Measurements from ENCODE around the gene SLC30A7. TPM values are rescaled to one million over a fixed set of nuclear protein-coding genes. Genes with fewer than 3 reads are reported as not detected.

Gene SLC30A7
- total RNA-seq, 1 donor from 2014 or later: 31.3 TPM

DNA sequence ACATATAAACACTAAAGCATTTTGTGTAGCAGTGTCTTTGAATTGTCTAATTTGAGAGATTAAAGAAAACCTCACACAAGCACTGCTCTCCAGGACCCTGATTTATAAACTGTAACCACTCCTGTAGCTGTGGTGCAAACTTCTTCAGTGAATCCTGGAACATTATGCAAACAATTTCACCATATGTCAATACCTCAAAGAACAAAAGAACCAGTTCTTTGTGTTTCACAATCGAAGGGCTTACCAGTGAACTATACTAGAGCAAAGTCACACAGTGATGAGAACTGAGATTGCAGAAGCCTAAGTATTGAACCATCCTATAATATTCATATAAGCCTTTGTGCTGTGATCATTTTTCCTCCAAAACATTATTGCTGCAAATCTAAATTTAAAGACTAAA lies 108.2 kb downstream of the SLC30A7 start:
- DNase-seq (ENCODE audit: low read depth) (peak; percentile 85), FAIRE-seq (no peak)
- H3K27me3 ChIP-seq (ENCODE audit: control insufficient read depth, insufficient read depth, low read length): no peaks in the 10 kb centered on the region
- H3K4me3 ChIP-seq (ENCODE audit: low read depth, low read length): no peak overlapping the region
- TF ChIP-seq CTCF (IDR thresholded peaks at IDR 0.05; ENCODE audit: insufficient read depth, low read length, severe bottlenecking): no peak
- H3K36me3 ChIP-seq (ENCODE audit: control insufficient read depth, insufficient read depth, low read length): peaks cover 3% of the 10 kb centered on the region

- DNase-seq (ENCODE audit: low read depth) (peak; percentile 15), FAIRE-seq (no peak)
- TF ChIP-seq CTCF (IDR thresholded peaks at IDR 0.05; ENCODE audit: insufficient read depth, low read length, severe bottlenecking): no peak
- no peaks in the 10 kb centered on the region for H3K27me3 ChIP-seq (ENCODE audit: control insufficient read depth, insufficient read depth, low read length)
- H3K4me3 ChIP-seq (ENCODE audit: low read depth, low read length): no peak overlapping the region
- H3K36me3 ChIP-seq (ENCODE audit: control insufficient read depth, insufficient read depth, low read length): peaks cover 3% of the 10 kb centered on the region
These were observed 108.8 kb downstream of the SLC30A7 start for GRCh38 chr1:101004670-101005069.

DNA sequence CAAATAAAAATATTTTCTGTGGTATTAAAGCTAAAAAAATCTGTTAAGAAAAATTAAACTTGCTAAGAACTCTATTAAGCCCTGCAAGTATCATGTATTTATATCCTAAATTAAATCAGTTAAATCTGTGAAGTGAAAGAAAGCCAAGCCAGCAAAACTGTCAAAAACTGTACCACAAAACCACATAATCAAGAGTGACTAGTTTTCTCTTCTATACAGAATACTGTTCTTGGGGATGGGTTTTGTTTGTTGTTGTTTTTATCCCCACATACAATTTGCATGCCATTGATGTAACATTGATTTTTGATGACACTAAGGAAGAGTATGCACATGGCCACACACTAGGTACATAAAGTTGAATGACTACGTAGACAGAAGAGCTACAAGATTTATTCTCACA lies 109.3 kb downstream of the SLC30A7 start:
- Histone ChIP-seq H3K36me3 (ENCODE audit: control insufficient read depth, insufficient read depth, low read length) (peaks cover 3% of the 10 kb centered on the region), H3K4me3 (ENCODE audit: low read depth, low read length) (no peak overlapping the region), H3K27me3 (ENCODE audit: control insufficient read depth, insufficient read depth, low read length) (no peaks in the 10 kb centered on the region)
- TF ChIP-seq CTCF (IDR thresholded peaks at IDR 0.05; ENCODE audit: insufficient read depth, low read length, severe bottlenecking): no peak
- no peak for FAIRE-seq
- no peak for DNase-seq (ENCODE audit: low read depth)

DNA sequence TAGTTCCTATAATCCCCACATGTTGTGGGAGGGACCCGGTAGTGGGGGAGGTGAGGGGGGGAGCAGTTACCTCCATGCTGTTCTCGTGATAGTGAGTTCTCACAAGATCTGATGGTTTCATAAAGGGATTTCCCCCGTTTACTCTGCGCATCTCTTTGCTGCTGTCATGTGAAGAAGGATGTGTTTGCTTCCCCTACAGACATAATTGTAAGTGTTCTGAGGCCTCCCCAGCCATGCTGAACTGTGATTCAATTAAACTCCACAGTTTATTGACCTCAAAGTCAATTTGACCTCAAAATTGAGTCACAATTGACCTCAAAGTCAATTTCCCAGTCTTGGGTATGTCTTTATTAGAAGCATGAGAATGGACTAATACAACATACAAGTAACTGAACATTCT lies 110.0 kb downstream of the SLC30A7 start:
- Histone ChIP-seq H3K4me3 (ENCODE audit: low read depth, low read length) (no peak overlapping the region), H3K36me3 (ENCODE audit: control insufficient read depth, insufficient read depth, low read length) (peaks cover 3% of the 10 kb centered on the region), H3K27me3 (ENCODE audit: control insufficient read depth, insufficient read depth, low read length) (no peaks in the 10 kb centered on the region)
- no peak for DNase-seq (ENCODE audit: low read depth)
- no peak for TF ChIP-seq CTCF (IDR thresholded peaks at IDR 0.05; ENCODE audit: insufficient read depth, low read length, severe bottlenecking)
- no peak for FAIRE-seq

DNA sequence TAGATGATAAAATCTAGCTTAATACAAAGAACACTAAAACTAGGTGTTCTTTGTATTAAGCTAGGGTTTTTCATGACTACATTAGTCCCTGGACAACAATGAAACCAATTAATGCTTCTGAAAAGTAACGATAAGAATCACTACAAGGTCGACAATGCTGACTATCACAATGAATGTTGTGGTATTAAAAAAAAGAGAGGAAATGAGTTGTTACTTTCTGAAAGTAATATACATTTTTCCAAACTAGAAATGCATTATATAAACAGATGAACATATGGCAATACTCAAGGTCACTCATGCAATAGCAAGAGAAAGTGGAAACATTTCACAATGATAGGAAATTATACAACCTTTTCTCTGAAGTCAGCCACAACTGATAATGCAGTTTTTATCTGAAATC lies 110.7 kb downstream of the SLC30A7 start:
- no peaks in the 10 kb centered on the region for H3K27me3 ChIP-seq (ENCODE audit: control insufficient read depth, insufficient read depth, low read length)
- FAIRE-seq (no peak), DNase-seq (ENCODE audit: low read depth) (no peak)
- no peak overlapping the region for H3K4me3 ChIP-seq (ENCODE audit: low read depth, low read length)
- TF ChIP-seq CTCF (IDR thresholded peaks at IDR 0.05; ENCODE audit: insufficient read depth, low read length, severe bottlenecking): no peak
- no peaks in the 10 kb centered on the region for H3K36me3 ChIP-seq (ENCODE audit: control insufficient read depth, insufficient read depth, low read length)

DNA sequence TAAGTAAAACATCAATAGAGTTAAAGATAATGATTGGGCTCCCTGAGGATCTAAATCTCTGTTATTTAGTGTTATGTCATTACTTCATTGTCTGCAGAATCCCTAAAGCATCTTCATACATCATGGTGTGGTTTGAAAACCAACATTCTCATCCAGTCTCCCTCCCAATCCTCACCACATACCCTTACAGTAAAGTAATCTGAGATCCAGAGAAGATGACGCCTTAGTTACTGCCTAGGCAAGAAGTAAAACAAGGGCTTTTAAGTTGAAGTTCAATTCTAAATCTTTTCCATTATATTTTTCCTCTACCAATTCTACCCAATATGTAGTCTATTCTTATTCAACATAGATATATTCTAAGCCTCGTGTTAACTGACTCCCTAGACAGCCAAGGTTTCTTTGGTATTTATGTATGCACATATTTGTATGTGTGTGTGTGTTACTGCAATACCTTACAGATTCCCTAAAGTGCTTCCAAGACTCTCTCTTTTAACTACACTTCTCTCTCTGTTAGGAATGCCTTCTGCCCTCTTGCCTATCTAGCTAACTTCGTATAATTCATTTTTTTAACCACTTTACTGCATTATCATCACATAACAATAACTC lies 112.4 kb downstream of the SLC30A7 start:
- no peak for FAIRE-seq
- Histone ChIP-seq H3K36me3 (ENCODE audit: control insufficient read depth, insufficient read depth, low read length) (no peaks in the 10 kb centered on the region), H3K4me3 (ENCODE audit: low read depth, low read length) (no peak overlapping the region), H3K27me3 (ENCODE audit: control insufficient read depth, insufficient read depth, low read length) (no peaks in the 10 kb centered on the region)
- no peak for TF ChIP-seq CTCF (IDR thresholded peaks at IDR 0.05; ENCODE audit: insufficient read depth, low read length, severe bottlenecking)
- no peak for DNase-seq (ENCODE audit: low read depth)

All from bronchial epithelial cell (primary cell).